Measurements from ENCODE around the gene MAMDC4. TPM values are rescaled to one million over a fixed set of nuclear protein-coding genes. Genes with fewer than 3 reads are reported as not detected.
A peak's percentile ranks its signal among the peaks of the same experiment; 100 is the strongest.
"Not testable (repeated sequence)": the region's sequence is repeated elsewhere in the genome, so short reads cannot be mapped to it uniquely, and the experiment has no call there.

Gene MAMDC4
- total RNA-seq, 2 donors from 2014 or later: 5.2 to 17.7 TPM

DNA sequence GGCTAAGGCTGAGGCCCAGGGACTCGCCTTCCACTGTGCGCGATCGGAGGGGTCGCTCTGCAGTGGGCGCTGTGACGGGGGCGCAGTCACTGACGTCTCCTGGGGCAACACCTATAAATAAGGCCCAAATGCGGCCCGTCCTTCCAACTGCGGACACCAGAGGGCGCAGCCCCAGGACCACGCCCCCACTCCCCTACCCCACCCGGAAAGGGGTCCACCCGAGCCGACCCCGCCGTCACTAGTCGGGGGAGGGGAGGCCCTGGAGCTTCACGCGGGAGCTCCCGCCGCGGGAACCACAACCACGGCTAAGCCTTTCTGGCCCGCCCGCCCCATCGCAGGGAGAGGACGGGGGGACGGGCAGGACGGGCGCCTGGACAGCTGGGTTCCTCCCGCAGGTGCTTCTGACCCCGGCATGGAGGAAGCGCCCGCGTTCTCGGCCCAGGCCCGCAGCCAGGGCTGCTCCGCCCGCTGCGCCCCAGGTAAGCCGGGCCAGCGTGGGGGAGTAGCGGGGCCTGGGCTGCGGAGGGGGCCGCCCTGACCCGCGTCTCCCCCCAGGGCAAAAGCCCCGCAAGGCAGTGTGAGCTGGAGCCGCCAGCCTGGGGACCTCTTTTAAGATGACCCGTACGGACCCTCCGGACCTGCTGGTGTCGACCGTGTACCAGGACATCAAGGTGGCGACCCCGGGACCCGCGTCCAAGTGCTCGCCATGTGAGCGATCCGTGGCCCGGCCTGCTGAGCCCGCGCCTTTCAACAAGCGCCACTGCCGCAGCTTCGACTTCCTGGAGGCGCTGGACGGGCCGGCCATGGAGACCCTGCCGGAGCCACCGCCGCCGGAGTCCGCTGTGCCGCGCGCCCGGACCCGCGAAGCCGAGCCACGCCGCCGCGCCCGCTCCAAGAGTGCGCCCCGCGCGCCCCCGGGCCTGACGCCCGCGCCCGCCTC is 8.1 kb upstream of the MAMDC4 start:
- H3K27ac ChIP-seq; H3K36me3 ChIP-seq; H3K27me3 ChIP-seq (replicated peaks; ENCODE audit: insufficient read depth); DNase-seq (ENCODE audit: low spot score); H3K4me3 ChIP-seq; H3K9me3 ChIP-seq: not testable (repeated sequence)
- H3K4me1 ChIP-seq (replicated peaks): peaks cover 13% of the 10 kb centered on the region
- TF ChIP-seq, protein P1, sequence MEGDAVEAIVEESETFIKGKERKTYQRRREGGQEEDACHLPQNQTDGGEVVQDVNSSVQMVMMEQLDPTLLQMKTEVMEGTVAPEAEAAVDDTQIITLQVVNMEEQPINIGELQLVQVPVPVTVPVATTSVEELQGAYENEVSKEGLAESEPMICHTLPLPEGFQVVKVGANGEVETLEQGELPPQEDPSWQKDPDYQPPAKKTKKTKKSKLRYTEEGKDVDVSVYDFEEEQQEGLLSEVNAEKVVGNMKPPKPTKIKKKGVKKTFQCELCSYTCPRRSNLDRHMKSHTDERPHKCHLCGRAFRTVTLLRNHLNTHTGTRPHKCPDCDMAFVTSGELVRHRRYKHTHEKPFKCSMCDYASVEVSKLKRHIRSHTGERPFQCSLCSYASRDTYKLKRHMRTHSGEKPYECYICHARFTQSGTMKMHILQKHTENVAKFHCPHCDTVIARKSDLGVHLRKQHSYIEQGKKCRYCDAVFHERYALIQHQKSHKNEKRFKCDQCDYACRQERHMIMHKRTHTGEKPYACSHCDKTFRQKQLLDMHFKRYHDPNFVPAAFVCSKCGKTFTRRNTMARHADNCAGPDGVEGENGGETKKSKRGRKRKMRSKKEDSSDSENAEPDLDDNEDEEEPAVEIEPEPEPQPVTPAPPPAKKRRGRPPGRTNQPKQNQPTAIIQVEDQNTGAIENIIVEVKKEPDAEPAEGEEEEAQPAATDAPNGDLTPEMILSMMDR (IDR thresholded peaks at IDR 0.05): peak; percentile 48 to 78 (median 63)
- WGBS: 2% methylated on average over 72 of the region's 99 CpGs
- intact Hi-C loops (cut with DNase I): loop anchor here (5.0 to 10.0 kb wide), 2 partner anchors 119 to 193 kb away; no protein-coding TSS in a partner anchor

- TF ChIP-seq POLR2AphosphoS5 (IDR thresholded peaks at IDR 0.05) (no peak), POLR2A (IDR thresholded peaks at IDR 0.05) (no peak)
- 31% methylated on average over 58 of the region's 88 CpGs for WGBS
- Histone ChIP-seq H3K27me3 (replicated peaks; ENCODE audit: insufficient read depth) (no peaks in the 10 kb centered on the region), H3K4me3 (no peak overlapping the region), H3K27ac (no peak overlapping the region), H3K36me3 (no peaks in the 10 kb centered on the region), H3K4me1 (replicated peaks) (peaks cover 13% of the 10 kb centered on the region), H3K9me3 (no peaks in the 10 kb centered on the region)
- intact Hi-C loops (cut with DNase I): loop anchor here (5.0 to 10.0 kb wide), 3 partner anchors 53 to 192 kb away; partner anchors contain the start of gene TMEM141
- no peak for DNase-seq (ENCODE audit: low spot score)
Observed at GRCh38 chr9:136844761-136845464, 7.2 kb upstream of the MAMDC4 start.

GRCh38 chr9:136845465-136846260 is 6.5 kb upstream of the MAMDC4 start:
- DNase-seq (ENCODE audit: low spot score): no peak
- no peaks in the 10 kb centered on the region for H3K9me3 ChIP-seq
- no peak overlapping the region for H3K4me3 ChIP-seq
- H3K27me3 ChIP-seq (replicated peaks; ENCODE audit: insufficient read depth): no peaks in the 10 kb centered on the region
- H3K4me1 ChIP-seq (replicated peaks): peaks cover 13% of the 10 kb centered on the region
- H3K27ac ChIP-seq: no peak overlapping the region
- TF ChIP-seq POLR2AphosphoS5 (IDR thresholded peaks at IDR 0.05): no peak
- TF ChIP-seq POLR2A (IDR thresholded peaks at IDR 0.05): no peak
- TF ChIP-seq, protein P1 (IDR thresholded peaks at IDR 0.05): no peak
- no peaks in the 10 kb centered on the region for H3K36me3 ChIP-seq
- intact Hi-C loops (cut with DNase I): loop anchor here (5.0 to 10.0 kb wide), 2 partner anchors 53 to 121 kb away; partner anchors contain the start of gene TMEM141
- 39% methylated on average over 77 of the region's 102 CpGs for WGBS

- peak overlapping the region in 1 of 2 donors; percentile 56 for H3K4me3 ChIP-seq
- intact Hi-C loops (cut with DNase I): loop anchor here (5.0 to 10.0 kb wide), 2 partner anchors 54 to 122 kb away; partner anchors contain the start of gene TMEM141
- no peak for DNase-seq (ENCODE audit: low spot score)
- WGBS: 7% methylated on average over 41 of the region's 98 CpGs
- H3K36me3 ChIP-seq: no peaks in the 10 kb centered on the region
- peaks cover 10% of the 10 kb centered on the region for H3K4me1 ChIP-seq (replicated peaks)
- no peaks in the 10 kb centered on the region for H3K9me3 ChIP-seq
- no peak overlapping the region for H3K27ac ChIP-seq
- no peaks in the 10 kb centered on the region for H3K27me3 ChIP-seq (replicated peaks; ENCODE audit: insufficient read depth)
- TF ChIP-seq, protein P1 (IDR thresholded peaks at IDR 0.05): no peak
- TF ChIP-seq POLR2A (IDR thresholded peaks at IDR 0.05) (no peak), POLR2AphosphoS5 (IDR thresholded peaks at IDR 0.05) (no peak)
Observed at GRCh38 chr9:136846376-136847087, 5.6 kb upstream of the MAMDC4 start.

Data from prostate gland (tissue), 2 donors.